WTC11 (cell line): ENCODE data around the gene BABAM2. TPM values are rescaled to one million over a fixed set of nuclear protein-coding genes. Genes with fewer than 3 reads are reported as not detected.

Experiments used
- ATAC-seq: fragments of 200-7000 bp; cut with Tn5 transposase; 2 replicates; pipeline ENCODE4 v1.10.0; 2021; ENCODE audit warnings: mild to moderate bottlenecking, moderate library complexity
- CTCF ChIA-PET: fragments of 300-600 bp; sonication (Branson Sonifier 250); formaldehyde crosslinking; loops from one replicate; lab custom pipeline; 2021; ENCODE audit warnings: antibody characterized with exemption; lab: Charles Lee
- POLR2A ChIA-PET: fragments of 350-600 bp; sonication (Branson Sonifier 250); formaldehyde crosslinking; loops from one replicate; lab custom pipeline; 2021; ENCODE audit warnings: antibody characterized with exemption; lab: Charles Lee
- DNase-seq: peaks from one replicate; pipeline ENCODE4 v3.0.0; 2021; ENCODE audit warnings: low spot score
- H3K27ac Mint-ChIP-seq: 2 replicates; pipeline ENCODE4 v1.8.0; 2021; ENCODE audit warnings: mixed read lengths
- H3K27me3 Mint-ChIP-seq: 2 replicates; pipeline ENCODE4 v1.8.0; 2021; ENCODE audit warnings: low read depth, mild to moderate bottlenecking, moderate library complexity, mixed read lengths
- H3K36me3 Mint-ChIP-seq: 2 replicates; pipeline ENCODE4 v1.8.0; 2021; ENCODE audit warnings: mixed read lengths
- H3K4me1 Mint-ChIP-seq: 2 replicates; pipeline ENCODE4 v1.8.0; 2022; ENCODE audit warnings: mixed read lengths
- H3K4me3 Mint-ChIP-seq: 2 replicates; pipeline ENCODE4 v1.8.0; 2021; ENCODE audit warnings: mild to moderate bottlenecking, moderate library complexity, mixed read lengths
- H3K9me3 Mint-ChIP-seq: 2 replicates; pipeline ENCODE4 v1.8.0; 2021; ENCODE audit warnings: mixed read lengths
- ARID4B ChIP-seq: sonication (generic); formaldehyde crosslinking; IDR thresholded peaks from 2 replicates; pipeline ENCODE4 v1.8.0; 2023; ENCODE audit warnings: missing genetic modification reagents, mild to moderate bottlenecking, borderline replicate concordance
- ATF2 ChIP-seq: sonication (generic); formaldehyde crosslinking; IDR thresholded peaks from 2 replicates; pipeline ENCODE4 v1.8.1; 2022; ENCODE audit warnings: low read depth, missing genetic modification reagents, borderline replicate concordance
- CBFB ChIP-seq: sonication (generic); formaldehyde crosslinking; IDR thresholded peaks from 2 replicates; pipeline ENCODE4 v1.8.1; 2022; ENCODE audit warnings: mild to moderate bottlenecking, low read depth, missing genetic modification reagents
- CREM ChIP-seq: sonication (generic); formaldehyde crosslinking; IDR thresholded peaks from 2 replicates; pipeline ENCODE4 v1.8.1; 2022; ENCODE audit warnings: mild to moderate bottlenecking, missing genetic modification reagents, moderate library complexity
- ETV6 ChIP-seq: sonication (generic); formaldehyde crosslinking; IDR thresholded peaks from 2 replicates; pipeline ENCODE4 v1.8.1; 2022; ENCODE audit warnings: mild to moderate bottlenecking, missing genetic modification reagents
- JUN ChIP-seq: sonication (generic); formaldehyde crosslinking; IDR thresholded peaks from 2 replicates; pipeline ENCODE4 v1.8.0; 2023; ENCODE audit warnings: mild to moderate bottlenecking, missing genetic modification reagents
- NFE2L1 ChIP-seq: sonication (generic); formaldehyde crosslinking; IDR thresholded peaks from 2 replicates; pipeline ENCODE4 v1.8.1; 2023; ENCODE audit warnings: missing genetic modification reagents
- OVOL2 ChIP-seq: fragments of 250-450 bp; sonication (Bioruptor Pico); IDR thresholded peaks from 2 replicates; pipeline ENCODE4 v1.9.0; 2021; ENCODE audit warnings: mild to moderate bottlenecking, borderline replicate concordance
- RORB ChIP-seq: fragments of 250-450 bp; sonication (Bioruptor Pico); IDR thresholded peaks from 2 replicates; pipeline ENCODE4 v1.9.0; 2021; ENCODE audit warnings: mild to moderate bottlenecking
- SP1 ChIP-seq: sonication (generic); formaldehyde crosslinking; conservative IDR thresholded peaks from 2 replicates; pipeline ENCODE4 v1.8.1; 2022; ENCODE audit warnings: missing genetic modification reagents
- ZBTB21 ChIP-seq: sonication (generic); formaldehyde crosslinking; IDR thresholded peaks from 2 replicates; pipeline ENCODE4 v1.8.1; 2023; ENCODE audit warnings: mild to moderate bottlenecking, missing genetic modification reagents, borderline replicate concordance
- ZNF121 ChIP-seq: sonication (generic); formaldehyde crosslinking; IDR thresholded peaks from 2 replicates; pipeline ENCODE4 v1.8.0; 2023; ENCODE audit warnings: missing genetic modification reagents
- ZNF138 ChIP-seq: sonication (generic); formaldehyde crosslinking; conservative IDR thresholded peaks from 2 replicates; pipeline ENCODE4 v1.8.1; 2022; ENCODE audit warnings: mild to moderate bottlenecking, moderate library complexity, missing genetic modification reagents
- ZNF263 ChIP-seq: sonication (generic); formaldehyde crosslinking; IDR thresholded peaks from 2 replicates; pipeline ENCODE4 v1.8.1; 2022; ENCODE audit warnings: low read depth, mild to moderate bottlenecking, moderate library complexity, missing genetic modification reagents
- ZNF396 ChIP-seq: fragments of 250-450 bp; sonication (Bioruptor Pico); IDR thresholded peaks from 2 replicates; pipeline ENCODE4 v1.8.0; 2021; ENCODE audit warnings: mild to moderate bottlenecking, moderate library complexity, borderline replicate concordance
- ZNF416 ChIP-seq: fragments of 250-450 bp; sonication (Bioruptor Pico); IDR thresholded peaks from 2 replicates; pipeline ENCODE4 v1.9.0; 2021; ENCODE audit warnings: mild to moderate bottlenecking, inconsistent platforms
- total RNA-seq: library from RNA; stranded (reverse); gene quantifications from 3 replicates; pipeline ENCODE4 v1.2.3, GENCODE V29; 2021
- TF ChIP-seq, protein P1 (sequence below): fragments of 250-450 bp; sonication (Bioruptor Pico); IDR thresholded peaks from 2 replicates; pipeline ENCODE4 v1.9.0; 2021; ENCODE audit warnings: mild to moderate bottlenecking
- TF ChIP-seq, protein P2 (sequence below): sonication (generic); formaldehyde crosslinking; IDR thresholded peaks from 2 replicates; pipeline ENCODE4 v1.8.1; 2023; ENCODE audit warnings: mild to moderate bottlenecking, missing genetic modification reagents
- TF ChIP-seq, protein P3 (sequence below): sonication (generic); formaldehyde crosslinking; IDR thresholded peaks from 2 replicates; pipeline ENCODE4 v1.8.1; 2023; ENCODE audit warnings: mild to moderate bottlenecking, moderate library complexity, missing genetic modification reagents
- TF ChIP-seq, protein P4 (sequence below): sonication (generic); formaldehyde crosslinking; IDR thresholded peaks from 2 replicates; pipeline ENCODE4 v1.8.1; 2022; ENCODE audit warnings: low read depth, mild to moderate bottlenecking, moderate library complexity, missing genetic modification reagents, borderline replicate concordance
- TF ChIP-seq, protein P5 (sequence below): sonication (generic); formaldehyde crosslinking; IDR thresholded peaks from 2 replicates; pipeline ENCODE4 v1.8.0; 2023; ENCODE audit warnings: mild to moderate bottlenecking, missing genetic modification reagents
- TF ChIP-seq, protein P6 (sequence below): sonication (generic); formaldehyde crosslinking; IDR thresholded peaks from 2 replicates; pipeline ENCODE4 v1.8.1; 2023; ENCODE audit warnings: mild to moderate bottlenecking, missing genetic modification reagents, moderate library complexity

Gene BABAM2
- total RNA-seq, 1 experiment from 2014 or later: 16.5 TPM

DNA sequence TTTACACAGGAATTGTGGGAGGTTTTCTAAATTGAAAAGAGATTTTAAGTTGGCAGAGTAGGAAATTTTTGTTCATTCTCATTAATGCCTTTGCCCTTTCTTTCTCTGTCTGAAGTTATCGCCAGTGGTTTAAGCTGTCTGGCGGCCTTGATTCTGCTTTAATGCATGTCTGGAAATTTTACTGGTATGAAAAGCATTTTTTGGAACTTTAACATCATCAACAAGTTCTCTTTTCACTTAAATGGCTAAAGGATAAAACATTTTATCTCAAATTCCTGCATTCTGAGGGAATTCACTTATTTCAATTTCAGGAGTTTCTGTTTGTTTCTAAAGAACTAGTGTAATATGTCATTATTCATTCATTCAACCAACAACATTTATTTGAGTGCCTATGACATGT, 268.3 kb downstream of the BABAM2 start:
- no peak overlapping the region for H3K4me3 Mint-ChIP-seq
- no peaks in the 10 kb centered on the region for H3K27me3 Mint-ChIP-seq
- ATAC-seq (no peak), DNase-seq (no peak)
- TF ChIP-seq, protein P1, sequence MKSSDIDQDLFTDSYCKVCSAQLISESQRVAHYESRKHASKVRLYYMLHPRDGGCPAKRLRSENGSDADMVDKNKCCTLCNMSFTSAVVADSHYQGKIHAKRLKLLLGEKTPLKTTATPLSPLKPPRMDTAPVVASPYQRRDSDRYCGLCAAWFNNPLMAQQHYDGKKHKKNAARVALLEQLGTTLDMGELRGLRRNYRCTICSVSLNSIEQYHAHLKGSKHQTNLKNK: no peak
- TF ChIP-seq ZNF138 (CRISPR knock-in tag) (no peak), SP1 (no peak), JUN (CRISPR knock-in tag) (no peak), ATF2 (CRISPR knock-in tag) (no peak), ARID4B (no peak), RORB (CRISPR knock-in tag) (no peak), ETV6 (CRISPR knock-in tag) (no peak)
- TF ChIP-seq, protein P2, sequence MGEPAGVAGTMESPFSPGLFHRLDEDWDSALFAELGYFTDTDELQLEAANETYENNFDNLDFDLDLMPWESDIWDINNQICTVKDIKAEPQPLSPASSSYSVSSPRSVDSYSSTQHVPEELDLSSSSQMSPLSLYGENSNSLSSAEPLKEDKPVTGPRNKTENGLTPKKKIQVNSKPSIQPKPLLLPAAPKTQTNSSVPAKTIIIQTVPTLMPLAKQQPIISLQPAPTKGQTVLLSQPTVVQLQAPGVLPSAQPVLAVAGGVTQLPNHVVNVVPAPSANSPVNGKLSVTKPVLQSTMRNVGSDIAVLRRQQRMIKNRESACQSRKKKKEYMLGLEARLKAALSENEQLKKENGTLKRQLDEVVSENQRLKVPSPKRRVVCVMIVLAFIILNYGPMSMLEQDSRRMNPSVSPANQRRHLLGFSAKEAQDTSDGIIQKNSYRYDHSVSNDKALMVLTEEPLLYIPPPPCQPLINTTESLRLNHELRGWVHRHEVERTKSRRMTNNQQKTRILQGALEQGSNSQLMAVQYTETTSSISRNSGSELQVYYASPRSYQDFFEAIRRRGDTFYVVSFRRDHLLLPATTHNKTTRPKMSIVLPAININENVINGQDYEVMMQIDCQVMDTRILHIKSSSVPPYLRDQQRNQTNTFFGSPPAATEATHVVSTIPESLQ (CRISPR knock-in tag): no peak
- TF ChIP-seq, protein P3, sequence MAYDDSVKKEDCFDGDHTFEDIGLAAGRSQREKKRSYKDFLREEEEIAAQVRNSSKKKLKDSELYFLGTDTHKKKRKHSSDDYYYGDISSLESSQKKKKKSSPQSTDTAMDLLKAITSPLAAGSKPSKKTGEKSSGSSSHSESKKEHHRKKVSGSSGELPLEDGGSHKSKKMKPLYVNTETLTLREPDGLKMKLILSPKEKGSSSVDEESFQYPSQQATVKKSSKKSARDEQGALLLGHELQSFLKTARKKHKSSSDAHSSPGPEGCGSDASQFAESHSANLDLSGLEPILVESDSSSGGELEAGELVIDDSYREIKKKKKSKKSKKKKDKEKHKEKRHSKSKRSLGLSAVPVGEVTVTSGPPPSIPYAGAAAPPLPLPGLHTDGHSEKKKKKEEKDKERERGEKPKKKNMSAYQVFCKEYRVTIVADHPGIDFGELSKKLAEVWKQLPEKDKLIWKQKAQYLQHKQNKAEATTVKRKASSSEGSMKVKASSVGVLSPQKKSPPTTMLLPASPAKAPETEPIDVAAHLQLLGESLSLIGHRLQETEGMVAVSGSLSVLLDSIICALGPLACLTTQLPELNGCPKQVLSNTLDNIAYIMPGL (CRISPR knock-in tag): no peak
- ChIA-PET CTCF (no interaction called here), POLR2A (no interaction called here)
- peaks cover 16% of the 10 kb centered on the region for H3K9me3 Mint-ChIP-seq
- H3K36me3 Mint-ChIP-seq: peaks cover 6% of the 10 kb centered on the region
- H3K27ac Mint-ChIP-seq: no peak overlapping the region
- no peaks in the 10 kb centered on the region for H3K4me1 Mint-ChIP-seq

DNA sequence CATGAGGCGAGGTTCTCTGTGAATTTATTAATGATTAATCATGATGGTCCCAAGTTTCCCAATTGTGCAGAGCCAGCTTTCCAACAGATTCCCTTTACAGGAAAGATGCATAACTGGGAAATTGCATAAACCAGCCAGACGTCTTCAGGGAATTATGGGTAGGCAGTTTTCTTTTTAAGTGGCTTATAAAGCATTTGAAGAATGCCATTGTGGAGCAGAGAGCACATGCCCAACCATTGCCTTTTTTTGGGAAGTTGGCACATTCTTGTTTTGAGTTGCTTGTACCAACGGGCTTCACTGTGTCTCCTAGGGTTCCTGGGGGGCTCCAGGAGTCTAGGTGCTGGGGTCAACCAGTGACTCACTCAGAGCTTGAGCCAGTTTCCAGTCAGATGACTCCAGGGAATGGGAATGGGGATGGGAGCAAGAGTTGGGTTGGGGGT, 270.5 kb downstream of the BABAM2 start:
- ATAC-seq: no peak
- Mint-ChIP-seq H3K36me3 (peaks cover 2% of the 10 kb centered on the region), H3K4me3 (no peak overlapping the region), H3K9me3 (peaks cover 8% of the 10 kb centered on the region), H3K27me3 (no peaks in the 10 kb centered on the region), H3K27ac (no peak overlapping the region), H3K4me1 (no peaks in the 10 kb centered on the region)
- POLR2A ChIA-PET: no interaction called here
- no peak for DNase-seq
- CTCF ChIA-PET: no interaction called here
- no peak for TF ChIP-seq ZBTB21 (CRISPR knock-in tag)
- TF ChIP-seq, protein P4, sequence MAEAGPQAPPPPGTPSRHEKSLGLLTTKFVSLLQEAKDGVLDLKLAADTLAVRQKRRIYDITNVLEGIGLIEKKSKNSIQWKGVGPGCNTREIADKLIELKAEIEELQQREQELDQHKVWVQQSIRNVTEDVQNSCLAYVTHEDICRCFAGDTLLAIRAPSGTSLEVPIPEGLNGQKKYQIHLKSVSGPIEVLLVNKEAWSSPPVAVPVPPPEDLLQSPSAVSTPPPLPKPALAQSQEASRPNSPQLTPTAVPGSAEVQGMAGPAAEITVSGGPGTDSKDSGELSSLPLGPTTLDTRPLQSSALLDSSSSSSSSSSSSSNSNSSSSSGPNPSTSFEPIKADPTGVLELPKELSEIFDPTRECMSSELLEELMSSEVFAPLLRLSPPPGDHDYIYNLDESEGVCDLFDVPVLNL: no peak
- no peak for TF ChIP-seq NFE2L1
- TF ChIP-seq ZNF396 (CRISPR knock-in tag): no peak
- TF ChIP-seq ZNF416: no peak
- TF ChIP-seq, protein P5, sequence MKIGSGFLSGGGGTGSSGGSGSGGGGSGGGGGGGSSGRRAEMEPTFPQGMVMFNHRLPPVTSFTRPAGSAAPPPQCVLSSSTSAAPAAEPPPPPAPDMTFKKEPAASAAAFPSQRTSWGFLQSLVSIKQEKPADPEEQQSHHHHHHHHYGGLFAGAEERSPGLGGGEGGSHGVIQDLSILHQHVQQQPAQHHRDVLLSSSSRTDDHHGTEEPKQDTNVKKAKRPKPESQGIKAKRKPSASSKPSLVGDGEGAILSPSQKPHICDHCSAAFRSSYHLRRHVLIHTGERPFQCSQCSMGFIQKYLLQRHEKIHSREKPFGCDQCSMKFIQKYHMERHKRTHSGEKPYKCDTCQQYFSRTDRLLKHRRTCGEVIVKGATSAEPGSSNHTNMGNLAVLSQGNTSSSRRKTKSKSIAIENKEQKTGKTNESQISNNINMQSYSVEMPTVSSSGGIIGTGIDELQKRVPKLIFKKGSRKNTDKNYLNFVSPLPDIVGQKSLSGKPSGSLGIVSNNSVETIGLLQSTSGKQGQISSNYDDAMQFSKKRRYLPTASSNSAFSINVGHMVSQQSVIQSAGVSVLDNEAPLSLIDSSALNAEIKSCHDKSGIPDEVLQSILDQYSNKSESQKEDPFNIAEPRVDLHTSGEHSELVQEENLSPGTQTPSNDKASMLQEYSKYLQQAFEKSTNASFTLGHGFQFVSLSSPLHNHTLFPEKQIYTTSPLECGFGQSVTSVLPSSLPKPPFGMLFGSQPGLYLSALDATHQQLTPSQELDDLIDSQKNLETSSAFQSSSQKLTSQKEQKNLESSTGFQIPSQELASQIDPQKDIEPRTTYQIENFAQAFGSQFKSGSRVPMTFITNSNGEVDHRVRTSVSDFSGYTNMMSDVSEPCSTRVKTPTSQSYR (CRISPR knock-in tag): no peak
- TF ChIP-seq CBFB (CRISPR knock-in tag): no peak
- TF ChIP-seq CREM: no peak
- TF ChIP-seq, protein P6, sequence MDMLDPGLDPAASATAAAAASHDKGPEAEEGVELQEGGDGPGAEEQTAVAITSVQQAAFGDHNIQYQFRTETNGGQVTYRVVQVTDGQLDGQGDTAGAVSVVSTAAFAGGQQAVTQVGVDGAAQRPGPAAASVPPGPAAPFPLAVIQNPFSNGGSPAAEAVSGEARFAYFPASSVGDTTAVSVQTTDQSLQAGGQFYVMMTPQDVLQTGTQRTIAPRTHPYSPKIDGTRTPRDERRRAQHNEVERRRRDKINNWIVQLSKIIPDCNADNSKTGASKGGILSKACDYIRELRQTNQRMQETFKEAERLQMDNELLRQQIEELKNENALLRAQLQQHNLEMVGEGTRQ (CRISPR knock-in tag): no peak
- TF ChIP-seq OVOL2: no peak
- no peak for TF ChIP-seq ZNF121 (CRISPR knock-in tag)
- TF ChIP-seq ZNF263 (CRISPR knock-in tag): no peak
